ENCODE measurements around the gene B4GALT7. TPM values are rescaled to one million over a fixed set of nuclear protein-coding genes. Genes with fewer than 3 reads are reported as not detected.

Gene B4GALT7, protein sequence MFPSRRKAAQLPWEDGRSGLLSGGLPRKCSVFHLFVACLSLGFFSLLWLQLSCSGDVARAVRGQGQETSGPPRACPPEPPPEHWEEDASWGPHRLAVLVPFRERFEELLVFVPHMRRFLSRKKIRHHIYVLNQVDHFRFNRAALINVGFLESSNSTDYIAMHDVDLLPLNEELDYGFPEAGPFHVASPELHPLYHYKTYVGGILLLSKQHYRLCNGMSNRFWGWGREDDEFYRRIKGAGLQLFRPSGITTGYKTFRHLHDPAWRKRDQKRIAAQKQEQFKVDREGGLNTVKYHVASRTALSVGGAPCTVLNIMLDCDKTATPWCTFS
- total RNA-seq = 10 to 100 TPM; 26.8 to 35.6 (median 32.5) TPM
- polyA plus RNA-seq = 10 to 100 TPM; 22.7 to 43.8 (median 37.4) TPM
- long read RNA-seq, donor 1, transcript B4GALT7-201 (6 exons, 1,747 nt) = major isoform, 9 of 10 reads
- long read RNA-seq, donor 1, partial matches to known transcripts = 0 of 10 reads
- long read RNA-seq, donor 1, other reads (novel, unspliced or antisense) = 0 of 10 reads
- long read RNA-seq, donor 2, transcript B4GALT7-201 (6 exons, 1,747 nt) = major isoform, 6 of 7 reads
- long read RNA-seq, donor 2, partial matches to known transcripts = 0 of 7 reads
- long read RNA-seq, donor 2, other reads (novel, unspliced or antisense) = 0 of 7 reads

DNA sequence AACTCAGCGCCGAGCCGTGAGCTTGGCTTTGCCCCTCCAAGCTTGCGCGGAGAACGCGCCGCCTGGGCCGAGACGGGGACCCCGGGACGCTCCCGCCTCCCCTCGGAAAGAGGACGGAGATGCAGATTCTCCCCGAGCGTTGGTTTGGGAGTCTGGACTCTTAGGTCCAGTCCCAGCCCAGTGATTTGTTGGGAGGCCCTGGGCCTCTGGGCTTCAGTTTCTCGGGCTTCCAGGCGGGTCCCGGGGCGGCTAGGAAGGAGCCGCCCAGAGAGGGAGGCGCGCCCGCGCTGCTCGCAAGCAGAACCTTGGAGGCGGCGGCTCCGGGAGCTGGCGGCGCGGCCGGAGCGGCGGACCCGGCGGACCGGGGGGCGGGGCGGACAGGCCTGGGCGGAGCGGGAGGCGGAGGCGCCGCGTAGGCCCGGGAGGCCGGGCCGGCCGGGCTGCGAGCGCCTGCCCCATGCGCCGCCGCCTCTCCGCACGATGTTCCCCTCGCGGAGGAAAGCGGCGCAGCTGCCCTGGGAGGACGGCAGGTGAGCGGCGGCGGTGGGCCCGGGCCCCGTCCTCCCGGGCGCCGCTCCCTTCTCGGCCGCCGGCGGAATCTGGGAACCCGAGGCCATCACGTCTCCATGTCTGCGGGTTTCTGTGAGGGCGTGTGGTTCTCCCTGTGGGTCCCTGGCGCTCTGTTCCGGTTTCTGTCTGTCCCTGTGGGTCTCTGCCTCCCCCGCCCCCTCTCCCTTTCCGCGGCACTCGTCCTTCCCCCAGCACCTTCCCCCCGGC, at the start of gene B4GALT7:
TSS of gene B4GALT7 (plus strand) at position 402 of the 777 bp plus-strand sequence. CDS start at position 481, 79 bp downstream.
- 0 to 1% (median 0%) methylated on average over 40 to 86 of the region's 86 CpGs for WGBS, 5 donors
- intact Hi-C loops (cut with DNase I; ENCODE audit: low total_unique reads) = loop anchor here (10.0 kb wide), 1 partner anchor 465 kb away; no protein-coding TSS in a partner anchor
- Histone ChIP-seq H3K27ac (peak within 1 kb of the TSS; percentile 85 to 93 (median 90)), H3K4me3 (peak within 1 kb of the TSS; percentile 73 to 94 (median 82)), H3K9me3 (no peaks in the 10 kb centered on the region), H3K27me3 (replicated peaks in 1 of 7) (no peaks in the 10 kb centered on the region), H3K36me3 (peaks cover 0 to 41% (median 19%) of the 10 kb centered on the region in 6 donors), H3K4me1 (peaks cover 0 to 54% (median 29%) of the 10 kb centered on the region in 6 donors)
- TF ChIP-seq POLR2AphosphoS5 (IDR thresholded peaks at IDR 0.05) = peak; percentile 75 to 86 (median 84)
- peak in 1 of 11 experiments; percentile 25 for TF ChIP-seq CTCF (IDR thresholded peaks at IDR 0.05 in 8 of 11, conservative IDR thresholded peaks at IDR 0.05 in 3 of 11)
- TF ChIP-seq POLR2A (IDR thresholded peaks at IDR 0.05) = peak in 2 of 3 donors; percentile 49 to 60
- DNase-seq = peak; percentile 96

DNA sequence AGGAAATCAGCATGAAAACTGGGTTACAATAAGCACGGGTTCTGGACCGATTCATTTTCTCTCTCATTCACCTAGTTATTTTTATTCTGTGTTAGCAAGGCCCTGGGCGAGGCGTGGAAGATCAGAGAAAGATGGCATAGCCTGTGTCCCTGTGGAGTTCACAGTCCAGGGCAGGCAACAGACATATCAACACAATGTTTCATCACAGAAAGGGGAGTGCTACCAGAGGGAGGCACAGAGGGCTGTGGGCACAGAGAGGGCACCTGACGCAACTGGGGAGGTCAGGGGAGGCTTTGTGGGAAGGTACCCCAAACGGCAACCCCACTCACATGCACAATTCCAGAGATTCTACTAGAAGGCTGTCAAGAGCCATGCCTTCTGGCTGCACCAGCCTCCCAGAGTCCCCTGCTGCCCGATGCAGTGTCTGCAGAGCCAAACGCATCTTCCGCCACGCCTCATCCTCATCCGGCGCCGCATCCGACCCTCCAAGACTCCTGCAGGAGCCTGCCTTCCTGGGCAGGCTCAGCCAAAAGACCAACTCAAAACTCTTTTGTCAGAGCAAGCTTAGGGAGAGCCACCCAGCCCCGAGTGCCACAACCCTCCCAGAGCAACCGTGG, 47.0 kb upstream of the B4GALT7 start:
- H3K27ac ChIP-seq = peak overlapping the region in 7 of 8 donors; percentile 63 to 90 (median 85)
- peaks cover 17 to 69% (median 46%) of the 10 kb centered on the region in 6 donors for H3K4me1 ChIP-seq
- no peaks in the 10 kb centered on the region for H3K9me3 ChIP-seq
- intact Hi-C loops (cut with DNase I; ENCODE audit: low total_unique reads) = no loop called here
- 57 to 70% (median 66%) methylated on average over 16 of the region's 16 CpGs for WGBS, 5 donors
- H3K27me3 ChIP-seq (replicated peaks in 1 of 7) = no peaks in the 10 kb centered on the region
- TF ChIP-seq POLR2A (IDR thresholded peaks at IDR 0.05) (no peak), POLR2AphosphoS5 (IDR thresholded peaks at IDR 0.05) (no peak), CTCF (IDR thresholded peaks at IDR 0.05 in 8 of 11, conservative IDR thresholded peaks at IDR 0.05 in 3 of 11) (no peak)
- peak overlapping the region; percentile 79 to 99 (median 88) for H3K4me3 ChIP-seq
- peaks cover 0 to 29% (median 6%) of the 10 kb centered on the region in 6 donors for H3K36me3 ChIP-seq
- DNase-seq = peak; percentile 79

GRCh38 chr5:177553671-177554429, 46.1 kb upstream of the B4GALT7 start:
- DNase-seq = peak; percentile 92
- Histone ChIP-seq H3K36me3 (peaks cover 0 to 27% (median 6%) of the 10 kb centered on the region in 6 donors), H3K27ac (peak overlapping the region; percentile 63 to 90 (median 84)), H3K27me3 (replicated peaks in 1 of 7) (no peaks in the 10 kb centered on the region), H3K4me3 (peak overlapping the region; percentile 79 to 99 (median 88)), H3K9me3 (no peaks in the 10 kb centered on the region), H3K4me1 (peaks cover 17 to 60% (median 37%) of the 10 kb centered on the region in 6 donors)
- peak in 1 of 3 donors; percentile 2 for TF ChIP-seq POLR2AphosphoS5 (IDR thresholded peaks at IDR 0.05)
- TF ChIP-seq POLR2A (IDR thresholded peaks at IDR 0.05) = no peak
- WGBS, 5 donors = 1% methylated on average over 29 to 72 of the region's 72 CpGs
- intact Hi-C loops (cut with DNase I; ENCODE audit: low total_unique reads) = no loop called here
